Endodermal cell (in vitro differentiated cells): Measurements from ENCODE around the gene LTBP2. TPM values are rescaled to one million over a fixed set of nuclear protein-coding genes. Genes with fewer than 3 reads are reported as not detected.

Source experiments
- DNase-seq: peaks from one replicate; pipeline ENCODE4 v3.0.0-alpha.2; 2017
- H3K27ac ChIP-seq: 2 replicates; pipeline ENCODE4 v1.5.1; 2013; ENCODE audit warnings: mild to moderate bottlenecking, low read depth, low read length, moderate library complexity
- H3K27me3 ChIP-seq: 2 replicates; pipeline ENCODE4 v1.6.1; 2013; ENCODE audit warnings: mild to moderate bottlenecking, low read length, moderate library complexity; ENCODE audit not compliant: insufficient read depth, control insufficient read depth, poor library complexity, severe bottlenecking
- H3K36me3 ChIP-seq: 2 replicates; pipeline ENCODE4 v1.7.0; 2013; ENCODE audit warnings: mild to moderate bottlenecking, low read length, moderate library complexity; ENCODE audit not compliant: control insufficient read depth, insufficient read depth
- H3K4me1 ChIP-seq: one replicate; pipeline ENCODE4 v1.7.0; 2013; ENCODE audit warnings: low read length; ENCODE audit not compliant: control insufficient read depth, insufficient read depth
- H3K4me3 ChIP-seq: 2 replicates; pipeline ENCODE4 v1.5.1; 2013; ENCODE audit warnings: mild to moderate bottlenecking, low read length, moderate library complexity
- H3K9ac ChIP-seq: 2 replicates; pipeline ENCODE4 v1.6.1; 2013; ENCODE audit warnings: mild to moderate bottlenecking, low read length, moderate library complexity; ENCODE audit not compliant: poor library complexity, severe bottlenecking; ENCODE audit errors: extremely low read depth
- H3K9me3 ChIP-seq: 2 replicates; pipeline ENCODE4 v1.6.1; 2013; ENCODE audit warnings: mild to moderate bottlenecking, low read length, moderate library complexity; ENCODE audit not compliant: control insufficient read depth
- H3K27ac Mint-ChIP-seq: 2 replicates; pipeline ENCODE4 v1.8.0; 2020; ENCODE audit warnings: mixed read lengths
- H3K27me3 Mint-ChIP-seq: 2 replicates; pipeline ENCODE4 v1.8.0; 2021; ENCODE audit warnings: mild to moderate bottlenecking, mixed read lengths; ENCODE audit not compliant: insufficient read depth
- H3K36me3 Mint-ChIP-seq: 2 replicates; pipeline ENCODE4 v1.8.0; 2020; ENCODE audit warnings: low read depth, mixed read lengths
- H3K4me1 Mint-ChIP-seq: 2 replicates; pipeline ENCODE4 v1.8.0; 2020; ENCODE audit warnings: mixed read lengths
- H3K4me3 Mint-ChIP-seq: 2 replicates; pipeline ENCODE4 v1.8.0; 2020; ENCODE audit warnings: mild to moderate bottlenecking, moderate library complexity, mixed read lengths
- H3K9me3 Mint-ChIP-seq: 2 replicates; pipeline ENCODE4 v1.8.0; 2020; ENCODE audit warnings: mild to moderate bottlenecking, mixed read lengths
- WGBS, 2 experiments: methylation state at CpG; one replicate each; pipeline versions ENCODE4 v1.1.5 to v1.1.7; 2013; ENCODE audit warnings: missing lambda C conversion rate in 2 of 2, mixed read lengths in 1 of 2; ENCODE audit not compliant: insufficient coverage in 1 of 2, insufficient read length in 1 of 2; 5-methylcytosine and 5-hydroxymethylcytosine counted together
- total RNA-seq, 2 donors: library from RNA; stranded (reverse); fragmentation: NEBNext Ultra II Directional in 1 of 2; extraction: Animal tissue kit (Norgen Biotek cat#: 25700) in 1 of 2; gene quantifications; 2 replicates in 1 of 2; 3 replicates in 1 of 2; pipeline ENCODE4 v1.2.1, GENCODE V29; 2021
- TF ChIP-seq, protein P1 (sequence below): fragments of 200-600 bp; sonication (generic); conservative IDR thresholded peaks from 2 replicates; pipeline ENCODE4 v1.5.0; 2021; ENCODE audit warnings: antibody characterized with exemption, mild to moderate bottlenecking

The LTBP2 gene
- total RNA-seq, 2 donors from 2014 or later: 1.7 to 2.9 TPM

DNA sequence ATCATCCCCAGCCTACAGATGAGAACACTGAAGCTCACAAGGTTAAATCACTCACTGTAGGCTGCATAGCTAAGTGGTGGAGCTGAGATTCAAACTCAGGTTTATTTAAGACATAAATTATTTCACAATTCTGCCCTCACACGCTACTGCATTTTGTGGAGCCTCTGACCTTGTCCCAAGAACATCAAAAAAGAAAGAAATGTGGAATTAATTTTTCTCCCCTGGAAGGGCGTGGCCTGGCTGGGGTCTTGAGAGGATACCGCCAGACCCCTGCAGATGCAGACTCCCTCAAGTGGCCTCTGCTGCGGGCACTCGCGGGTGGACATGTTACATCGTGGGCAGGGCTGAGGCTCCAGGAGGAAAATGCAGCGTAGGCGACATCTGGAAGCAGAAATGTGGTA is 40.6 kb downstream of the LTBP2 start:
- peaks cover 7% of the 10 kb centered on the region for H3K4me1 Mint-ChIP-seq

DNA sequence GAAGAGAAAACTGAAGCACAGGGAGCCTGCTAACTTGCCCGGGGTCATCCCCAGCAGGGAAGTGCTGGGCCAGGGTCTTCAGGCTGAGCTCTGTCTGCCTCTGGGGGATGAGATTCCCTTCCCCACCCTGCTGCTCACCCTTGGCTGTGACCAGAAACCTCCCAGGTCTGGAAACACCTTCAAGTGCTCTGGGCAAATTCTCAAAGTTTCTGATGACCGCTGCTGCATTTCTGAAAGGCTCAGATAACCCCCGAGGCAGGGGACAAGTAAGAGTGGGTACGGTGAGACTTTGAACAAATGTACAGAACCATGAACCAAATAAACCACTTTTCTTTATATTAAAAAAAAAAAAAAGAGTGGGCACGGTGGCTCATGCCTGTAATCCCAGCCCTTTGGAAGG is 41.3 kb downstream of the LTBP2 start:
- Histone ChIP-seq H3K4me3 (no peak overlapping the region), H3K27me3 (no peaks in the 10 kb centered on the region), H3K4me1 (no peaks in the 10 kb centered on the region), H3K9me3 (no peaks in the 10 kb centered on the region), H3K9ac (no peak overlapping the region), H3K36me3 (no peaks in the 10 kb centered on the region), H3K27ac (no peak overlapping the region)
- TF ChIP-seq, protein P1, sequence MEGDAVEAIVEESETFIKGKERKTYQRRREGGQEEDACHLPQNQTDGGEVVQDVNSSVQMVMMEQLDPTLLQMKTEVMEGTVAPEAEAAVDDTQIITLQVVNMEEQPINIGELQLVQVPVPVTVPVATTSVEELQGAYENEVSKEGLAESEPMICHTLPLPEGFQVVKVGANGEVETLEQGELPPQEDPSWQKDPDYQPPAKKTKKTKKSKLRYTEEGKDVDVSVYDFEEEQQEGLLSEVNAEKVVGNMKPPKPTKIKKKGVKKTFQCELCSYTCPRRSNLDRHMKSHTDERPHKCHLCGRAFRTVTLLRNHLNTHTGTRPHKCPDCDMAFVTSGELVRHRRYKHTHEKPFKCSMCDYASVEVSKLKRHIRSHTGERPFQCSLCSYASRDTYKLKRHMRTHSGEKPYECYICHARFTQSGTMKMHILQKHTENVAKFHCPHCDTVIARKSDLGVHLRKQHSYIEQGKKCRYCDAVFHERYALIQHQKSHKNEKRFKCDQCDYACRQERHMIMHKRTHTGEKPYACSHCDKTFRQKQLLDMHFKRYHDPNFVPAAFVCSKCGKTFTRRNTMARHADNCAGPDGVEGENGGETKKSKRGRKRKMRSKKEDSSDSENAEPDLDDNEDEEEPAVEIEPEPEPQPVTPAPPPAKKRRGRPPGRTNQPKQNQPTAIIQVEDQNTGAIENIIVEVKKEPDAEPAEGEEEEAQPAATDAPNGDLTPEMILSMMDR: no peak
- Mint-ChIP-seq H3K27me3 (no peaks in the 10 kb centered on the region), H3K27ac (no peak overlapping the region), H3K4me3 (no peak overlapping the region), H3K9me3 (no peaks in the 10 kb centered on the region), H3K36me3 (no peaks in the 10 kb centered on the region), H3K4me1 (peaks cover 7% of the 10 kb centered on the region)
- WGBS, 2 experiments: 85 to 90% methylated on average over 2 to 5 of the region's 5 CpGs
- DNase-seq: no peak

More for the DNA sequence above, 40.6 kb downstream of the LTBP2 start:
- Mint-ChIP-seq H3K9me3 (no peaks in the 10 kb centered on the region), H3K4me3 (no peak overlapping the region), H3K27ac (no peak overlapping the region), H3K27me3 (no peaks in the 10 kb centered on the region), H3K36me3 (no peaks in the 10 kb centered on the region)
- no peaks in the 10 kb centered on the region for H3K9me3 ChIP-seq
- H3K36me3 ChIP-seq: no peaks in the 10 kb centered on the region
- TF ChIP-seq, protein P1: no peak
- H3K4me3 ChIP-seq: no peak overlapping the region
- no peaks in the 10 kb centered on the region for H3K4me1 ChIP-seq
- no peaks in the 10 kb centered on the region for H3K27me3 ChIP-seq
- WGBS, 2 experiments: 80 to 86% methylated on average over 9 of the region's 9 CpGs
- no peak overlapping the region for H3K27ac ChIP-seq
- no peak for DNase-seq
- H3K9ac ChIP-seq: no peak overlapping the region

DNA sequence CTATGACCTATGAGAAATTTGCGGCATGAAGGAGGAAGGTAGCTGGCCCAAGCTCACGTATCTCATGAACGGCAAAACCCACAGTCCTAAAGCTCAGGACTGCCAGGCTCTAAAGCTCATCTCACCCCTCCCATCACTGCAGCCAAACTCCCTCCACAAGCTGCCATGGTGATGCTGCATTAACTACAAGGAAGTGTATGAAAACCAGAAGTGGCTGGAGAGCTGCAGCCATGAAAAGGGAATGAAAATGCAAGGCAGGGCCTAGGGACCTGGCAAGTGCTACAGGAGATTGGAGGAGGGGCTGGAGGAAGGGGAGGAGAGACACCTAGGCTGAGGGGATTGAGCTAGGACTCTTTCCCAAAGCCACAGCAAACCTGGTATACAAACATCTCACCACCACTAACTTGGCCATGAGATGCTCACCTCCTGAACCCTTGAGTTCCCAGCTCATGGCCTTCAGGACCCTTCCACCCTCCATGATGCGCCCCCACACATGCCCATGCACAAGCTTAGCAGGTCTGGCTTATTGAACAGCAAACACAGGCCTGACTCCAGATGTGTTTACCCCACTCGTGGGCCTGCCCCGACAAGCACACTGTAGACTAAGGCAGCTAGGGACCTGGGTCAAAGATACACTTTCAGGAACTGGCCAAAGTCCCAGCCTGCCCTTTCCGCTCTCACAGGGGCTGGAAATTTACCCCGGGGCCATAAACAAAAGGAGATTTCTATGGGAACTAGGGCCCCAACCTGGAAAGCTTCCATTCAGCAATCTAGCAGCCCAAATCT is 42.0 kb downstream of the LTBP2 start:
- DNase-seq: no peak
- Mint-ChIP-seq H3K36me3 (no peaks in the 10 kb centered on the region), H3K9me3 (no peaks in the 10 kb centered on the region), H3K4me3 (no peak overlapping the region), H3K27ac (no peak overlapping the region), H3K27me3 (no peaks in the 10 kb centered on the region), H3K4me1 (peaks cover 7% of the 10 kb centered on the region)
- H3K36me3 ChIP-seq: no peaks in the 10 kb centered on the region
- WGBS, 2 experiments: 74 to 83% methylated on average over 5 to 8 of the region's 8 CpGs
- H3K27me3 ChIP-seq: no peaks in the 10 kb centered on the region
- no peak overlapping the region for H3K4me3 ChIP-seq
- H3K4me1 ChIP-seq: no peaks in the 10 kb centered on the region
- H3K9ac ChIP-seq: no peak overlapping the region
- no peaks in the 10 kb centered on the region for H3K9me3 ChIP-seq
- TF ChIP-seq, protein P1: no peak
- no peak overlapping the region for H3K27ac ChIP-seq
